Bronchial smooth muscle cell (primary cell): ENCODE measurements around the gene MRPS16. TPM values are rescaled to one million over a fixed set of nuclear protein-coding genes. Genes with fewer than 3 reads are reported as not detected.

Source experiments
- total RNA-seq: library from RNA; depleted of rRNA; stranded (reverse); fragments of >200 nt; gene quantifications from 2 replicates; pipeline ENCODE4 v1.2.1, GENCODE V29; 2014

Gene MRPS16
- 51.9 and 52.3 TPM in 2 replicates for total RNA-seq

DNA sequence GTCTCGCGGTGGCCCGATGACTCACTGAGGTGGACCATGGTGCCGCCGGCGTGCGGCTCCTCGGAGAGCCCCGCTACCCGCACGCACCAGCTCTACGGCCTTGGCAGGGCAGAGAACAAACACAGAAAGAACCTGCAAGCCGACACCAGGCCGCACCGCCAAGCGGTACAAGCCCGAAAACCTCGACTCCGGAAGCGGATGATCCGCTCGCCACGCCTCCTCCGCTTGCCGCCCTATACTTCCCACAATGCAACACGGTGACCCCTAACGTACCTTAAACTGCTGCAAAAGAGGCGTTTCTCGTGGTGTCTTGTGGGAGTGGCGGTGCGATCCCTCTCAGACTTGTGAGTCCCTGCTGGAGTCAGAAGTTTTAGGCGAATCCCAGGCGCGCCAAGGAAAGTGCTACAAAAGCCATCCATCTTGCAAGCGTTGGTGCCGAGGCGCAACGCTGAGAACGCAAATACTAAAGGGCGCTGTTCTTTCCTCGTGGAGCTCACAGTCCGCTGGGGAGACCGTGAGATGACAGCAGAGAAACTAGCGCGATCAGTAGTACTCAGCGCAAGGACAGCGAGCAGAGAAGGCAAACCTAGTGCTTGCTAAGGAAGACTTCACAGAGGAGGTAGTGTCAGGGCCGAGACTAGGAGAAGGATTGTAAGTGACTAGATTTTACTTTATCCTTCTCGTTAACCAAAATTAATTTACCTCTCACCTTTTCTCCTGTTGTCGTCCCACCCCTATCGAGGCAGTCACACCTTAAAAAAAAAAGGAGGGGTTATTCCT, at the start of gene MRPS16:
Gene MRPS16 (minus strand): TSS at position 200 of the 780 bp plus-strand sequence. CDS start 162 bp downstream, at position 38.

DNA sequence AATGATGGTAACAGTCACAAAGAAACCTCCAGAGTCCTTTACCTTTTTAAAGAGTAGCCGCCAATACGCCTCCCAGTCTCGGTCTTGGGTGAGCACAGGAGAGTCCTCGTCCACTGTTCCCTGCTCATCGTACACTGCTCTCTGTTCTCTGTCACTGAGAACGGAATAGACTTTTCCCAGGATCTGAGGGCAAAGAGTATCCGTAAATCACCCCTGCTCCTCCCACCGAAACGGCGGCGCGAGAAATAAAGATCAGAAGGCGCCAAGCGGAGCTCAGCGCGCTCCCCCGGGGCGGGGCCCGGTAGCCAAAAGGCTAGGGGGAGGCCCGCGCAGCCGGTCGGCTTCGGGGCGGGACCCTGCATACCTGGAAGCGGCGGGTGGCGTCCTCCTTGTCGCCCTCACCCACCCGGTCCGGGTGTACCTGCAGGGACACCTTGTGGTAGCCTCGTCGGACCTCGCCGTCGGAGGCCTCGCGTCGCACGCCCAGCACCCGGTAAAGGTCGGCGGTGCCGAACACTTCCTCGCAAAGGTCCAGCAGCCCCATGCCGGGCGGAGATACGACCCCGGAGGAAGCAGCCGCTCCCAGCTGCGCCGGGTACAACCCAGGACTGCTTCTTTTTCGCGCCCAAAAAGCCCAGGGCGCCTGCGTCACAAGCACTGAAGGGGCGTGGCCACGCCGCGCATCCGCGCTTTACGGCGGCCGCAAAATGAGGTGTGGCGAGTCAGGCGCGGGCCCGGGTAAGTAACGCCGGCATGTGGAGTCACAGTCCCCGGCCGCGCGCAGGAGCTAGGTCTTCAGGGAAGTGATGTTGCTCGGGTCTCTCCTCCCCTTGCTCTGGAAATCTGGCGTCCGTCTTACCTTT, 5.6 kb downstream of the MRPS16 start, which contains the start of gene DNAJC9:
Gene DNAJC9 (minus strand): TSS at position 610 of the 863 bp plus-strand sequence. CDS start 66 bp downstream, at position 544.

Other genes starting within 250 kb of the MRPS16 start
- gene P4HA1, start 155.8 kb downstream of the MRPS16 start, total RNA-seq, result 110 and 152 TPM in 2 replicates
- 1.5 and 1.6 TPM in 2 replicates for gene NUDT13, start 142.2 kb downstream of the MRPS16 start, total RNA-seq
- gene ECD, start 84.6 kb downstream of the MRPS16 start, total RNA-seq, result 16.7 and 18.1 TPM in 2 replicates
- 27.9 and 44.2 TPM in 2 replicates for gene FAM149B1, start 84.5 kb downstream of the MRPS16 start, total RNA-seq
- 13.9 and 15.6 TPM in 2 replicates for gene DNAJC9, start 5.4 kb downstream of the MRPS16 start, total RNA-seq
- gene CFAP70, start 106.2 kb upstream of the MRPS16 start, total RNA-seq, result 1.4 and 2.1 TPM in 2 replicates
- 115 and 135 TPM in 2 replicates for gene ANXA7, start 161.4 kb upstream of the MRPS16 start, total RNA-seq
- 1.1 and 1.4 TPM in 2 replicates for gene MSS51, start 180.9 kb upstream of the MRPS16 start, total RNA-seq
- 22.8 and 27.6 TPM in 2 replicates for gene PPP3CB, start 243.4 kb upstream of the MRPS16 start, total RNA-seq